Nephron progenitor cell (in vitro differentiated cells): Measurements from ENCODE around the gene SERINC4.

Source experiments
- DNase-seq: peaks from one replicate; pipeline ENCODE4 v3.0.0; 2021
- H3K27ac Mint-ChIP-seq: 2 replicates; pipeline ENCODE4 v1.8.0; 2021; ENCODE audit warnings: mild to moderate bottlenecking, moderate library complexity, mixed read lengths
- H3K27me3 Mint-ChIP-seq: 2 replicates; pipeline ENCODE4 v1.8.0; 2021; ENCODE audit warnings: mild to moderate bottlenecking, low read depth, mixed read lengths; ENCODE audit not compliant: poor library complexity
- H3K36me3 Mint-ChIP-seq: 2 replicates; pipeline ENCODE4 v1.8.0; 2021; ENCODE audit warnings: low read depth, mixed read lengths
- H3K4me1 Mint-ChIP-seq: 2 replicates; pipeline ENCODE4 v1.8.0; 2021; ENCODE audit warnings: mixed read lengths
- H3K4me3 Mint-ChIP-seq: 2 replicates; pipeline ENCODE4 v1.8.0; 2021; ENCODE audit warnings: mild to moderate bottlenecking, moderate library complexity, mixed read lengths
- H3K9me3 Mint-ChIP-seq: 2 replicates; pipeline ENCODE4 v1.8.0; 2021; ENCODE audit warnings: mild to moderate bottlenecking, moderate library complexity, mixed read lengths
- CTCF ChIP-seq: fragments of 200-600 bp; sonication (generic); IDR thresholded peaks from 2 replicates; pipeline ENCODE4 v1.5.0; 2021; ENCODE audit warnings: antibody characterized with exemption

Gene SERINC4

DNA sequence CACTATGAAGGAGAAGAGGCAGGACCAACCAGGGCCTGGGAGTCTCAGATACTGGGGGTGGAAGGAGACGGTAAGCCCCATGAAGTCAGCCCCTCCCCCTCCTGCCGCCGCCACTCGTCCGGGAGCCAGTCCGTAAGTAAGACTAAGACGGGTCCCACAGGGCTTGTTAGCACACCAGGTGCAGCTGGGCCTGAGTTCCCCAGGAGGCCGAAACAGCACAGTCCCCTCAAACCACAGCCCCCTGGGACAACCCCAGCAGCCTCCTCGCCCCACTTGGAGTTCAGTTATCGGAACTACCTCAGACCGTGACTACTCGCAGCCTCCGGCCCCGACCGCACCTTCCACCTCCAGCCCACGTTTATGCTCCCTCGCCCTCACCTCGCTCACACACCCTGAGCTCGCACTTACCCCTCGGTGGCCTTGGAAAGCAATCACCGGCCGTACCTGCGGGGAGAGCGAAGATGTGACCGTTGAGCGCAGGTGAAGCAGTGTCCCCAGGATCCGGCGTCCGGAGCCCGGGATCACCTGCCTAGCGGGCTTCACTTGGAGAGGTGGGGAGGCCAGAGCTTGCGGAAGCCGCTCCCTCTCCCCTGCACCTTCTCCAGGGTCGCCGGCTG, 23.8 kb downstream of the SERINC4 start:
- peak; percentile 39 for DNase-seq
- Mint-ChIP-seq H3K36me3 (peaks cover 17% of the 10 kb centered on the region), H3K27ac (no peak overlapping the region), H3K9me3 (no peaks in the 10 kb centered on the region), H3K27me3 (peaks cover 34% of the 10 kb centered on the region), H3K4me1 (no peaks in the 10 kb centered on the region), H3K4me3 (peak overlapping the region; percentile 85)
- TF ChIP-seq CTCF, result no peak

DNA sequence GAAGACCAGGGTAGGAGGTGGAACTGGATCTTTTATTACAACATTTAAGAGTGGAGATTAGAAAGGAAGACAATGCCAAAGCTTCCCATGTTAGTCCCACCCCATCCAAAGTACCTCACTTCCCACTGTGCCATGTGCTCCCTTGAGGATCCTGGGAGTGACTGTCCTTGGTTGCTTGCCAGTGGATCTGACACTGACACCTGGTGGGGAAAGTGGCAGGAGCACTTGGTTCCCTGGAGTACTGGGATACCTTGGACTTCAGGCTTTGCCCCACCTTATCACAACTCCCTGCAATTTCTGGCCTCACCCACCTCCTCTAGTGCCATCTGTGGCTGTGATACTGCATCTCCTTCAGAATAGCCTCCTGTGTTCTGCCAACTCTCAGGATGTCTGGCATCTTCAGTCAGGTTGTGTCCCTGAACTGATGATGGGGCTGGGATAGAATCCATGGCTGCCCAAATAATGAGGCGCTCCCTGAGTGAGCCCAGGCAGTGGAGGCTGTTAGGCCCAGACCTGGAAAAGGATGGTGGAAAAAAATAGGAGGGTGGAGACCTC, 24.5 kb downstream of the SERINC4 start:
- peak overlapping the region; percentile 85 for H3K4me3 Mint-ChIP-seq
- DNase-seq, result no peak
- peaks cover 25% of the 10 kb centered on the region for H3K36me3 Mint-ChIP-seq
- H3K27ac Mint-ChIP-seq, result no peak overlapping the region
- H3K4me1 Mint-ChIP-seq, result no peaks in the 10 kb centered on the region
- TF ChIP-seq CTCF, result peak; percentile 18
- H3K27me3 Mint-ChIP-seq, result peaks cover 32% of the 10 kb centered on the region
- H3K9me3 Mint-ChIP-seq, result no peaks in the 10 kb centered on the region

DNA sequence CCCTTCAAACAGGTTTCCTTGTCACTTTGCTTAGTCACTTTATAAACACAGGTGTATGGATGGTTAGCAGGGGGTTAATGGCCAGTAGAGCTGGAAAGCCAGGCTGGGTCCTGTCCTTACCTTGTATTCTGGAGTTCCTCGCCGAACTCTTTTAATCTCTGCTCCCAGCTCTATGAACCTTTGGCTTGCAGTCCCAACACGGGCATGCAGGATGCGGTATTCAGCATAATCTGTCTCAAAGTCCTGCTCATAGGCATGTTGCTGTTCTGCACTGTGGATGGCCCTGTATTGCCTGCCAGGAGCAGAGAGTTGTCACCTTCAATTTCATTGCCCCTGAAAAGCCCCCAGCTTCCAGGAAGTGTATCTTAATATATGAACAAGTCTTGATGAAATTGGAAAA, 26.0 kb downstream of the SERINC4 start:
- peaks cover 39% of the 10 kb centered on the region for H3K36me3 Mint-ChIP-seq
- TF ChIP-seq CTCF, result no peak
- H3K4me3 Mint-ChIP-seq, result no peak overlapping the region
- no peak overlapping the region for H3K27ac Mint-ChIP-seq
- no peak for DNase-seq
- no peaks in the 10 kb centered on the region for H3K9me3 Mint-ChIP-seq
- no peaks in the 10 kb centered on the region for H3K4me1 Mint-ChIP-seq
- peaks cover 32% of the 10 kb centered on the region for H3K27me3 Mint-ChIP-seq

DNA sequence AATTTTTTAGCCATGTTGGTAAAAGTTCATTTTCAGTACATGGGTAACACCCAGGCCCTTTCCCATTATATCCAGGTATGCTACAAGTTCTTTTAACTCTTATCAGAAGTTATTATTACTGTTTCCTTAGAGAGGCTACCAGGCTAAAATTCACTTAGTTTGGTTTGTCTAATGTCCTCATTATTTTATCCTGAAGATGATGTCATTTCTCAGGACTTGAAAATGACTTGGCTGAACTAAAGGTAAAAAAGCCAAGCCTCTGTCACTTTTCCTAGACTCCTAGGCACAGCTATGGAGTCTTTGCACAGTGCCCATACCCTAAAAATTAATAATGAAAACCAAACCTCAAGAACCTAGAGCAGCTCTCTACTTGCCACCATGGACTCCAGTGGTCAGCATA, 27.4 kb downstream of the SERINC4 start:
- H3K9me3 Mint-ChIP-seq, result no peaks in the 10 kb centered on the region
- no peak overlapping the region for H3K4me3 Mint-ChIP-seq
- H3K27me3 Mint-ChIP-seq, result peaks cover 32% of the 10 kb centered on the region
- H3K36me3 Mint-ChIP-seq, result peaks cover 51% of the 10 kb centered on the region
- no peak for TF ChIP-seq CTCF
- no peak for DNase-seq
- H3K4me1 Mint-ChIP-seq, result no peaks in the 10 kb centered on the region
- no peak overlapping the region for H3K27ac Mint-ChIP-seq

DNA sequence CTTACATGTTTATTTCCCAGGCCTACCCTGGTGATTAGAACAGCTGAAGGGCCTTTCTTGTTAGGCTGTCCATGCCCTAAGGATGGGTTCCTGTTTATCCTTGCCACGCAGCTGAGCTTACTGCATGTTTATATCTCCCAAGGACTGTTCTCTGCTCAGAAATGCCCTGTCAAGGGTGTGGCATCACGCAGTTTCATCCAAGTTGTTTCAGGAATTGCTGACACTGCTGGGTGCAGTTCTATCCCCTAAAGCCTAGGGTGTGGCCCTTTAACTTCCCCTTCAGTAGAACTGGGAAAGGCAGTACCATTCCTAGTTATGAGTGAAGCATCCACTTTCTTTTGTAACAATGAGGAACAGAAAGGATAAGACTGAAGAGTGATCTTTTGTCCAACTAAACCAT, 28.2 kb downstream of the SERINC4 start:
- Mint-ChIP-seq H3K27me3 (peaks cover 25% of the 10 kb centered on the region), H3K36me3 (peaks cover 56% of the 10 kb centered on the region), H3K4me1 (no peaks in the 10 kb centered on the region), H3K9me3 (no peaks in the 10 kb centered on the region), H3K4me3 (no peak overlapping the region), H3K27ac (peak overlapping the region; percentile 79)
- TF ChIP-seq CTCF, result no peak
- no peak for DNase-seq

GRCh38 chr15:43769584-43770228, 30.3 kb downstream of the SERINC4 start:
- DNase-seq, result peak; percentile 73
- no peak overlapping the region for H3K27ac Mint-ChIP-seq
- peaks cover 7% of the 10 kb centered on the region for H3K27me3 Mint-ChIP-seq
- TF ChIP-seq CTCF, result peak; percentile 74
- H3K36me3 Mint-ChIP-seq, result peaks cover 74% of the 10 kb centered on the region
- no peaks in the 10 kb centered on the region for H3K4me1 Mint-ChIP-seq
- H3K4me3 Mint-ChIP-seq, result no peak overlapping the region
- H3K9me3 Mint-ChIP-seq, result no peaks in the 10 kb centered on the region
